Anterior cingulate cortex (tissue), 58 donors: ENCODE measurements around the gene RING1.

Experiments used
- DNase-seq, 58 donors: peaks; one replicate each; lab custom pipeline; 2025; lab: John Stamatoyannopoulos, UW

Gene RING1

DNA sequence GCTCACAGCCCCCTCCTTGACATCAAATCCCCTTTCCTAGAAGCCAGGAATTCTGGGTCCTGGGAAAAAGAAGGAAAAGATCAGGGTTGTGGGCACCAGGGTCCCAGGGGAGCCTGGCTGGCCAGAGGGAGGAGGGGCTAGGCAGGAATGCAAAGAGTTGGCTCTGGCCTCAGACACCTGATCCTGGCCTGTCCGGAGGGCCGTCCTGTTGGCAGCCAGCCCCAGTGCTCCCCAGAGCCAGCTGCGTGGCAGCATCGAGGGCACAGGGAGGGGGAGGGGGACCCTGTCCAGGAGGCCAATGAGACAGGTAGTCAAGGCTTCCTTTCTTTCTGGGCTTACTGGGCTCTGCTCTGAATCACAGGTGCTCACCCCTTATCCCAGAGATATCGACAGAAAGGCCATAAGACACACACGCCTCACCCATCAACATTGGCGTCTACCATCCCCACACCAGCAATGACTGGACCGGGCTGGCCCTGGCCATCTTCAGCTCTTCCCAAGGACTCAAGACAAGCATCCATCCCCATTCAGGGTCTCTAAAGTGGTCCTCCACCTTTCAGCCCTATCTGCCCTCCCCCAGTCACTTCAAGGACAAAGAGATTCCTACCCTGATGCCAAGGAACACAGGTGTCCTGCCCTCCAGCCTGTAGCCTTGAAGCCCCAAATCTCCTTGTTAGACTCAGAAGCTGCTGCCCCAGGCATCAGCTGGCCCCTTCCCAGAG is 16.8 kb upstream of the RING1 start:
- peak in 2 of 58 donors; percentile 7 to 31 for DNase-seq

DNA sequence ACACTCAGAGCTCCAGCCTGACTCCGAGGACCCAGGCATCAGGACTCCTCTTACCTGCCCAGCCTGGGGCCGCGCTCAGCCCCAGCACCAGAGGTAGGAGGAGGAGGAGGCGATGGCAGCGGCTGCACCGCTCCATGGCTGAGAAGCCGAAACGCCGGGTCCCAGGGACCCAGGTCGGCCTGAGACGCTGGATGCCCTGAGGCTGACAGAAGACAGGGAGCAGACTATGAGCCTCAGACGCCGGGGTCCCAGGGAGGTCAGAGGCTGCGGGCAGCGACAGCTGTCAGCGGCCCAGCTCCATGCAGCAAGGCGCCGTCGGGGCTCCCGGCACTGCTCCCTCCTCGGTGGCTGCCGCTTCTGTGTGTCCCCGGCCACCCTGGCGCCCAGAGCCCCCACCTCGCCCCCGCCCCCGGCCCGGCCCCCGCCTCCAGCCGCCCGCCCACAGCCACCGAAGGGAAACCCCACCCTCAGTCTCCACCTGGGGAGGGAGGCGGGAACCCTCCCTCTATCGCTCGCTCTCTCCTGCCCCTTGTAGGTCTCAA is 16.1 kb upstream of the RING1 start, which contains the start of gene COL11A2:
Gene COL11A2 (minus strand): TSS at position 363 of the 542 bp plus-strand sequence. CDS start 227 bp downstream, at position 136.
- no peak for DNase-seq

DNA sequence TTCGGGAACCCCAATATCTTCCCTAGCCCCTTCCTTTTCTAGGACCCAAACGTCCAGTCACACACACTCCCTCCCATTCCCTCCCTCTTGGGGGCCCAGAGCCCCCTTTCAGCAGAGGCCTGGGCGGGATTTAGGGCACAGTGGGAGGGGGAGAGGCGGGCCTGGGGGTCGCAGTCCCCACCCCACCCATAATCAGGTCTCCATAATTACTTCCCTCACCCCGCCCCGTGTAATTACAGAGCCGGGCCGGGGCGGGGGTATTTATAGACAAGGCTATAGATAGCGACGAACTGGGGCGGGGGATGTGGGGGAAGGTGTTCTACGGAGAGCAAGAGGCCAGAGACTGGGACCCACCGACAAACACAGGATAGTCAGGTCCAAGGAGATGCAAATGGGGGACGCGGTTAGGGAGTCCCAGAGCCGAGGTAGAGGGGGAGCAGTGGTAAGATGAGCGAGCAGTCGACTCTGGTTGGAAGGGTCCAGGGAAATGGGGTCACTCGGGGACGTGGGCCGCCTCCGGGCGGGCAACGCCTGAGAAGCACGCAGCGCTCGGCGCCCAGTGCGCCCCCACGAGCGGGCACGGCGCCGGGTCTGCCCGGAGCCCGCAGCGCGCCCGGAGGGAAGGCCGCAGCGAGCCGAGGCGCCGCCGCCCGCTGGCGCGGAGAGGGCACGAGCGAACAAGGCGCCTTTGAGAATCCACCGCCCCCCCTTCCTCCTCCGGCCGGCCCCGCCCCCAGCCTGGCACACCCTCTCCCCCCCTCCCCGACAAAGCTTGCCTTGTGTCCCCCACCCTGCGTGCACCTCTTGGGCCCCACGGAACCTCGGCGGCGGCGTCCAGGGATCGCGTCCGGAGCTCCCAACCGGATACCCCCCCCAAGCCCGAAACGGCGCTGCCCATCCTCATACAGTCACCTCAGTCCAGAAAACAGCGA is 15.4 kb upstream of the RING1 start:
- DNase-seq, result peak in 52 of 58 donors; percentile 11 to 83 (median 64)

DNA sequence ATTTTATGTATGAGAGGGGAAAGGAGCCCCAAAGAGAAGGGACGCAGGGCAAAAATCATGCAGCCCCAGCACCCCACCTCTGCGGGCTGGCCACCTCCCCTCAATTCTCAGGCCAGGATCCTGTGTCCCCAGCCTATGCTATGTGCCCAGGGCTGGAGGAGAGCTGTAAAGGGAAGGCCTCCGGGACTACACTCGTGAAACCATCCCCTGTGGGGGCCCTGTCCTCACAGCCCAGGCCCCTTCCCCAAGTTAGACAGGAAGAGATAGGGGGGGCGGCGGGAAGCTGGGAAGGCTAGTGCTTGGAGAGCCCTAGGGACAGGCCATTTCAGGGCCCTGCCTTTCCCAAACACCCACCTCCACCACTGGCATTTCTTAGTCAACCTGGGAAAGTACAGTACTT is 14.7 kb upstream of the RING1 start:
- no peak for DNase-seq

DNA sequence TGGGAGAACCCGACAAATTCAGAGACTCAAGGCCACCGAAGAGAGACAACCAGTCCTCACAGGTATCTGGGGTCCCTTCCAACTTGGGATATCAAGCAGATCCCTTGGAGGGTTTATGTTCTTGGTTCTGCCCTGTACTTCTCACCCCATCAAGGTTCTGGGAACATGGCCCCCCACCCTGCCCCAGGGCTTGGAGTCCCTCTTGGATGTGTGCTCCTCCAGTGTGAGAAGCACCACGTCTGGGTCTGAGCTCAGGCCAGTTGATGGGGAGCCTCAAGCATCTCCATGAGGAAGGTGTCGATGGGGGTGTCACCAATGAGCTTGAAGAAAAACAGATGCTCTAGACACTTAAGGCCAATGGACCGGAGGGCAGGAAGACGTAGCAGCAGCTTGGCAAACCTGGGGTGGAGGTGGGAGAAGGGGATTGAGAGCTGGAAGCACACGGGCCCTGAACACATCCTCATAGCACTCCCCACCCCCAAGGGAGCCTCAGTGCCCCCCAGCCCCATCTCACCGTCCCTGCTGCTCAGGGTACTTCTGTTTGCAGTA is 13.8 kb upstream of the RING1 start:
- no peak for DNase-seq

DNA sequence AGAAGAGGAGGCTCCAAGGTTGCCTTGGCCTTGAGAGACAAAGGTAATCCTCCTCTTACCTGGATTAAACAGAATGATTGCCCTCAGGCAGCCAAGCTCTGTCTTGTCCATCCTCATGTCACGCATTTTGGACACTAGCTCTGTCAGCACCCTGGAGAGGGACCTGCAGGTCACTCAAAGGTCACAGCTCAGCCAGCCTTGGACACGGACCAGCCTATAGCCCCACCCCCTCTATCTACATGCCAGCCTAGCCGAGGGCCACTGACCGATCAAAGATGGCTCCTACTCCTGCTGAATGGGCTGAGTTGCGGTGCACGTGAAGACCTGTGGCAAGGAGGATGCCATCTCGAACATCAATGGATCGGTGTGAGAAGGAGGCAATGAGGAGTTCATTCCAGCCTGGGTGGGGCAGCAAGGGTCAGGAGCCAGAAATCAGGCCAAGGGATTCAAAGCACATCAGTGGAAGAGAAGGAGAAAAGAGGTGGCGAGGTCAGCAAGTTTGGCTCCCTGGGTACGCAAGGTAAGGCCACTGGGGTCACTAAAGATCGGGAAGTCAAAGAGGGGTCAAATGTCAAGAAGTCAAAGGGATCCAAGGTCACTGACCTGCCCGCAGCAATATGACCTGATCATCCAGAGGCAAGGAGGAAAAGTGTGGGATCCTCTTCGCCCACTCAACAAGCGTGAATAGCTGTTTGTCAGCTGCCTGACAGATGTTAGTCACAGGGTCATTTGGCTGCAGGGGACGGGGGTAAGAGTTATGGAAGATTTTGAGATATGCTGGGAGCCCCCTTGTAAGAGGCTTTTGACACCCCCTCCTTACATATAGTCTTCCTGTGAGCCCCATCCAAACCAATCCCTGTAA is 12.8 kb upstream of the RING1 start:
- no peak for DNase-seq

DNA sequence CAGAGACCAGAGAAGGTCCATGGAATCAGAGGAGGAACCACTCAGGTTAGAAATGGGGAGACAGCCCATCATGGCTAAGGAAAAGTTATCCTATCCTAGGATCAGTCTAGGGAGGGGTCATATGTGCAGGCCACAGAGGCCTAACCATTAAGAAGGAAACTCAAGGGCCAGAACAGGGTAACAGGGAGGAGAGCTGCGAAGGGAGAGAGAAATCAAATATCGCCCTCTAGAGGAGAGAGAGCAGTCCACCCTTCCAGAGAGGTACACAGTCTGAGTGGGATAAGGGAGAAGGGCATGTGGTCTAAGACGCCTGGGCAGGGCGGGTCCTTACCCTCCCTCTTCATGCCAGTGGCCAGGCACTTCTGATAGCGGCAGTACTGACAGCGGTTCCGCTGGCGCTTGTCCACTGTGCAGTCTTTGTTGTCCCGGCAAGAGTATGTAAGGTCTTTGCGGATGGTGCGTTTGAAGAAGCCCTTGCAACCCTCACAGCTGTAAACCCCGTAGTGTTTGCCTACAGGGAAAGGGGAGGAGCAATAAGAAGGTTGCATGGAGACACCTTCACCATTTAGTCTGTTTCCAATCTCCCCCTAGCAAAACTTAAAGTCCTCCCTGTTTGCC is 10.8 kb upstream of the RING1 start:
- peak in 22 of 58 donors; percentile 7 to 58 (median 24) for DNase-seq

DNA sequence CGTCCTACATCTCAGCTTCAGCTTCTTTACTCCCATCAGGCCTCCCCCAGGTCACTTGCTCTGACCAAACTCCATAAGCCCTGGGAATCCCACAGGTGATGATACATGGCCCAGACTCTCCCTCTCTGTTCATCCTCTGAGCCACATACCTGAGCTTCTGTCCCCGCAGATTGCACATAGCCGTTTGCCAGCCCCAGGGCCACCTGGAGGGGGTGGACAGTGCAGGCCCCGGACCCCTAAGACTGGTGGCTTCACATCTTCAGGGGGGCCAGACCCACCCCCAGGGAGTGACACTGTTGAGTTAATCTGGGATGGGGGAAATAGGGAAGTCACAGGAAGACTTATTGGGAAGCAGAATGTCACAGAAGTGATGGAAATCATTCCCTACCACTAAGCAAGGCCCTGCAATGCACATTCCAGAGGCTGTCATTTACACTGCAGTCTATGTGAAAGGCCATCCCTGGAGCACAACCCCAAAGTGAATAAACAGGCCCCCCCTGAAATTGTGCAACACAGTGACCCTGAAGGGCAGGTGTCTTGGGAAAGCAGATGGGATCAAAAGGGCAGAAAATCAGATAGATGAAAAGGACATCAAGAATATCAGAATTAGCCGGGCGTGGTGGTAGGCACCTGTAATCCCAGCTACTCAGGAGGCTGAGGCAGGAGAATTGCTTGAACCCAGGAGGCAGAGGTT is 10.0 kb upstream of the RING1 start:
- no peak for DNase-seq

DNA sequence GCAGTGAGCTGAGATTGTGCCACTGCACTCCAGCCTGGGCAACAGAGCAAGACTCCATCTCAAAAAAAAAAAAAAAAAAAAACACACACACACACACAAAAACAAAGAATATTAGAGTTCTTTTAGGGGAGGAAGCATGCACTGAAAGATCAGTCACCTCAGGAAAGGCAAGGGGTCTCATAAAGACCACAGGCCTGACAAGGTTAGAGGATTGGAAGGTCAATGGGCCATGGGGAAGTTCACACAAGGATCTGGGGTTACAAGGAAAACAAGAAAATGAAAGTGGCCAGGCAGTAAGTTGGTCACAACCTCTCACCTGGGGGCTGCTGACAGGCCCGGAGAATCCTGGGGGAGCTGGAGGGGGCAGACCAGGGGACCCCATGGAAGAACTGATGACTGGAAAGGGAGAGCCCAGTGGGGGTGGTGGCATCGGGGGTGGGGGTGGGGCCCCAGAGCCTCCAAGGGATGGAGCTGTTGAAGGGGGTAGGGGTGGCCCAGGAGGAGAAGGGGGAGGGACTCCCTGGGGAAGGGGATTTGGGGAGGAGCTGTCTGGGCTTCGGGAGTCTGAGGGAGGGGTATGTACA is 9.4 kb upstream of the RING1 start:
- DNase-seq, result no peak

DNA sequence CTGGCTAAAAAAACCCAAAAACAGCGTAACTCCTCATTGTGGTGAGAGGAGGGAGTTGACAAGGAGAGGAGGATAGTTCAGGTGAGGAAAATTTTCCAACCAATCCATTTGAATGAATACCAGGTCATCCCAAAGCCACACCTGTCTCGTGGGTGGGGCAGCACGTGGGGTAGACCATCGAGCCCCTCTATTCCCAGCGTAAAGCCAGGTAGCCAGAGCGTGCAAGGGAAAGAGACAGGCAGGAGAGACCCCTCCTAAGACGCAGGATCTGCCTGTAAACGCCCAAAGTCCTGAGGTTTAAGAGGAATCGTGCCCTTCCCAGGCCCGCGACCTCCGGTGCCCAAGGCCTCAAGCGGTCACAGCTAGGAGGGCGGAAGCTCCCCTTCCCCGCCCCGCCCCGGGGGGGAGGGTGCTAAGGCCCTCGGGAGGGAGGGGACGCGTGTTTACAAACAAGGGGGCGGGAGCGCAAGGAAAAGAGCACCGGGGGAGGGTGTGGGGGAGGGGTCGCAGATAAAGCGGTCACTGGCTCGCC is 8.5 kb upstream of the RING1 start:
- peak in 9 of 58 donors; percentile 50 to 83 (median 70) for DNase-seq

DNA sequence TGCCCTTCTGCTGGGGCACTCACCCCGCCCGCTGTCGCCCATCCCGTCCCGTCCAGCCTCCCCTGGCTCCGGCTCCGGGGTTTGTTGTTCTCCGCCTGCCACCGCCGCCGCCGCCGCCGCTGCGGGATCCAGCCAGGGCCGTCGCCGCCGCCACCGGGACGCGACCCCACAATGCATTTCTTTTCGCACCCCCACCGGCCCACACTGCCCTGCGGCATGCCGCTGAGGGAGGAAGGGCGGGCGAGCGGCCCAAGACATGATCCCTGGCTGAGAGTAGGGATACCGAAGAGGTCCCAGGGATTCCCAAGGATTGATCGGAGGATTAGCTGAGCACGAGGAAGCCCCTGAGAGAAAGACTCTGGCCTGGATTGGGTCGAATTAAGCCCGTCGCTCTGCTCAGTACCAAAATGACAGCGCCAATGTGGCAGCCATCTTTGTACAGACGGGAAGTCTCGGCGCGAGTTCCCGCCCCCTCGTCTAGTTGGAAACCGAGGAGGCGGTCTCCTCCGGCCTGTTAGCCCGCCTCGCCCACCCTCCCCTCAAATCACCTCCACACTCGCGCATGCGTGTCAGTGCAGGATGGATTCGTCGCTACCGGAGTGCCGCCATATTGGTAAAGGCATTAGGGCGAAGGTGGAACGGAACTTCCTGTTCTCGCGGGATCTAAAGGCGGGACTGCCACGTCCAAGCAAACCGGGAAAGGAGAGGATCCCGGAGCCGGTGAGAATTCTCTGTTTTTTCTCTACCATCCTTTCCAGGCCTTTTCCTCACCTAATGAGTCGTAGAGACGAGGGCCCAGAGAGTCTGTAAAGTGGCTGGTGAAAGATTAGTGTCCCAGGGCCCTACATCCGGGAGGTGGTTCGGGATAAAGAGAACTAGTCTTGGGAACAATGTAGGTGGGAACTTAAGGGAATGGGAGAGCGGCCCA is 7.8 kb upstream of the RING1 start, which contains the start of the genes RXRB and SLC39A7:
Gene RXRB (minus strand): TSS at position 447 of the 928 bp plus-strand sequence. CDS start 189 bp downstream, at position 258.
Gene SLC39A7 (plus strand): TSS at position 649 of the 928 bp plus-strand sequence. CDS start 379 bp downstream, outside the sequence.
- DNase-seq, result peak; percentile 86 to 99 (median 97)

DNA sequence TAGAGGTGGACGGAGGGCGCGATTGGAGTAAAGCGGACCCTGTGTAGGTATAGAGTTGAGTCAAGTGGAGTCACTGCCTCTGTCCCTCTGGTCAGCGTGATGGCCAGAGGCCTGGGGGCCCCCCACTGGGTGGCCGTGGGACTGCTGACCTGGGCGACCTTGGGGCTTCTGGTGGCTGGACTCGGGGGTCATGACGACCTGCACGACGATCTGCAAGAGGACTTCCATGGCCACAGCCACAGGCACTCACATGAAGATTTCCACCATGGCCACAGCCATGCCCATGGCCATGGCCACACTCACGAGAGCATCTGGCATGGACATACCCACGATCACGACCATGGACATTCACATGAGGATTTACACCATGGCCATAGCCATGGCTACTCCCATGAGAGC is 7.2 kb upstream of the RING1 start:
- peak in 2 of 58 donors; percentile 34 to 52 for DNase-seq

DNA sequence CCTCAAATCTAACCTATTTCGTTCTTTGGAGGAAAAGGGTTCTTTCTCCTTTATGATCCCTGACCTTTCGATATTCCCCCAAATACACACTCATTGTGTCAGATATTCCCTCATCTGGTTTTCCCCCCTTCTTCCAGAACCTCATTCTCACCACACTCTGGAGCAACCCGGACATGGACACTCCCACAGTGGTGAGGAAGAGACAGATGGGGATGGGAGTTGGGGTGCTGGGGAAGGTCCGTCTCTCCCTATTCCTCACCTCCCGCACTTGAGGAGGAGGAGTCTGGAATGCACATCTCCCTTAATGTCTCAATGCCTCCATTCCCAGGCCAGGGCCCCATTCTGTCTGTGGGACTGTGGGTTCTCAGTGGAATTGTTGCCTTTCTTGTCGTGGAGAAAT is 6.4 kb upstream of the RING1 start:
- DNase-seq, result no peak

DNA sequence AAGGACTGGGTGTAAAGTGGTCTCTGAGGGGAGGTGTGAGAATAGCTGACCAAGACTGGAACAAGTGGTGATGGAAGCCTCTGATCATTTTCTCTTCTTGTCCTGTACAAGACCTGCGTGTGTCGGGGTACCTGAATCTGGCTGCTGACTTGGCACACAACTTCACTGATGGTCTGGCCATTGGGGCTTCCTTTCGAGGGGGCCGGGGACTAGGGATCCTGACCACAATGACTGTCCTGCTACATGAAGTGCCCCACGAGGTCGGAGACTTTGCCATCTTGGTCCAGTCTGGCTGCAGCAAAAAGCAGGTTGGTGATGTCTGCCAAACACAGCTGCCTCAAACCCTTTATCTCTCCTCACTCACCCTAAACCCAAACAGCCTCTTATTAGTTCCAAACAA is 5.5 kb upstream of the RING1 start:
- no peak for DNase-seq

DNA sequence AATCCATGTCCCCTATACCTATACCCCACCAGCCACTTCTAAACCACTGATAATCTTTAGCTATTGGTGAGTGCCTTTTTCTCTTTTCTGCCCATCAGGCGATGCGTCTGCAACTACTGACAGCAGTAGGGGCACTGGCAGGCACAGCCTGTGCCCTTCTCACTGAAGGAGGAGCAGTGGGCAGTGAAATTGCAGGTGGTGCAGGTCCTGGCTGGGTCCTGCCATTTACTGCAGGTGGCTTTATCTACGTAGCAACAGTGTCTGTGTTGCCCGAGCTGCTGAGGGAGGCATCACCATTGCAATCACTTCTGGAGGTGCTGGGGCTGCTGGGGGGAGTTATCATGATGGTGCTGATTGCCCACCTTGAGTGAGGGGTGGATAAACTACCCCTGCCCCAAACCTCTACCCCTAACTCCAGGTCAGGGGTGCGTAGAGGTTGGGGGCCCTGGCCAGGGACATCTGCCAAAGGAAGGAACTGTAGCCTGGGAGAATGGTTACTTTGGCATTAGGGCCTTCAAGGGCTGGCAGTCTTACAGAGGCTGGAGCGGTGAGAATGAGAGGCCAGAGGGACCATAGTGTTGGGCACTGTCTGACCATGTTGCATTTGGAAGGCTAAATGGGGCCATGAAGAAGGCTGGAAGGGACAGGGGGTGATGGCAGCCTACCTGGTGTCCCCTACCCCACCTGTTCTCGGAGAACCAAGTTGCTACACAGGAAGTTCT is 4.7 kb upstream of the RING1 start:
- no peak for DNase-seq

DNA sequence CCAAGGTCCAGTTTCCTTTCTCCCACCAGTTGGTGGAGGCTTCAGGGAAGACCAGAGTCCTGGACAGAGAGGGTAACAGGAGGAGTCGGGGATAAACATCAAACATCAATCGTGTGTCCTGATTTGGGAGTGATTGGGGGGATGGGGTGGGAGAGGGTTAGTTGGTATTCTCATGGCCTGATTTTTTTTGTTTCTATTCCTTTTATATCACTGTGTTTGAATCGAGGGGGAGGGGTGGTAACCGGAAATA is 4.2 kb upstream of the RING1 start:
- no peak for DNase-seq
